ENCODE data around the gene LSM3.

The LSM3 gene

DNA sequence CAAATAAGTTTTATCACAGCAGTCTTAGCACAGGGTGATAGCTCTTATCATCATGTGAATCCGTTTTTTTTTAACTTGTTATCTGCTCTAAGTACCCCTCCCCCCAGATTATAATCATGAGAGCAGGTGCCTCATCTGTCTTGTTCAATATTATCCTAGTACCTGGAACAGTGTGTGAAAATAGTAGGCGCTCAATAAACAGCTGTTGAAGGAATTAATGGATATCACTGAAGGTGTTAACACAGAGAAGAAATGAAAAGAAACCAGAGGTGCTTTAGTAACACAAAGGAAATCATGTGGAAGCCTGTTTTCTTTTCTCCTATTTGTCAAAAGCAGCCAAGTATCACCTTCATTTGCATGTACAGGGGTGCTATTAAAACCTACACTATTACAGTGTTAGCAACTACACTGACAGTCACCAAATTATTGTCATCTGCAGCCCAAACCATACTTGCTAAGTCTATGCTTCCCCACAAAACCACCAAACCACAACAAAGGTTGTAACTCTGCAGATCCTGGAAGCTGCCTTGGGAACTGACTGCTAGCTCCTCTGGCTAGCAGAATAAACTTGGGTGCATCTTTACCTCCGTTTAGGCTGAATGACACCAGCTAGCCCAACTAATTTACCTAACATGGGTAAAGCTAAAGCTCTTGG, 3.1 kb upstream of the LSM3 start:
- Mint-ChIP-seq H3K9me3 (no peaks in the 10 kb centered on the region), H3K4me1 (peaks cover 43% of the 10 kb centered on the region), H3K27me3 (ENCODE audit: low read depth) (no peaks in the 10 kb centered on the region), H3K27ac (no peak overlapping the region), H3K4me3 (peak overlapping the region; percentile 33 to 69 (median 51)), H3K36me3 (ENCODE audit: low read depth) (peaks cover 25% of the 10 kb centered on the region)
- TF ChIP-seq, protein P1, sequence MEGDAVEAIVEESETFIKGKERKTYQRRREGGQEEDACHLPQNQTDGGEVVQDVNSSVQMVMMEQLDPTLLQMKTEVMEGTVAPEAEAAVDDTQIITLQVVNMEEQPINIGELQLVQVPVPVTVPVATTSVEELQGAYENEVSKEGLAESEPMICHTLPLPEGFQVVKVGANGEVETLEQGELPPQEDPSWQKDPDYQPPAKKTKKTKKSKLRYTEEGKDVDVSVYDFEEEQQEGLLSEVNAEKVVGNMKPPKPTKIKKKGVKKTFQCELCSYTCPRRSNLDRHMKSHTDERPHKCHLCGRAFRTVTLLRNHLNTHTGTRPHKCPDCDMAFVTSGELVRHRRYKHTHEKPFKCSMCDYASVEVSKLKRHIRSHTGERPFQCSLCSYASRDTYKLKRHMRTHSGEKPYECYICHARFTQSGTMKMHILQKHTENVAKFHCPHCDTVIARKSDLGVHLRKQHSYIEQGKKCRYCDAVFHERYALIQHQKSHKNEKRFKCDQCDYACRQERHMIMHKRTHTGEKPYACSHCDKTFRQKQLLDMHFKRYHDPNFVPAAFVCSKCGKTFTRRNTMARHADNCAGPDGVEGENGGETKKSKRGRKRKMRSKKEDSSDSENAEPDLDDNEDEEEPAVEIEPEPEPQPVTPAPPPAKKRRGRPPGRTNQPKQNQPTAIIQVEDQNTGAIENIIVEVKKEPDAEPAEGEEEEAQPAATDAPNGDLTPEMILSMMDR (IDR thresholded peaks at IDR 0.05; ENCODE audit: unreplicated experiment in 3 of 3): no peak

DNA sequence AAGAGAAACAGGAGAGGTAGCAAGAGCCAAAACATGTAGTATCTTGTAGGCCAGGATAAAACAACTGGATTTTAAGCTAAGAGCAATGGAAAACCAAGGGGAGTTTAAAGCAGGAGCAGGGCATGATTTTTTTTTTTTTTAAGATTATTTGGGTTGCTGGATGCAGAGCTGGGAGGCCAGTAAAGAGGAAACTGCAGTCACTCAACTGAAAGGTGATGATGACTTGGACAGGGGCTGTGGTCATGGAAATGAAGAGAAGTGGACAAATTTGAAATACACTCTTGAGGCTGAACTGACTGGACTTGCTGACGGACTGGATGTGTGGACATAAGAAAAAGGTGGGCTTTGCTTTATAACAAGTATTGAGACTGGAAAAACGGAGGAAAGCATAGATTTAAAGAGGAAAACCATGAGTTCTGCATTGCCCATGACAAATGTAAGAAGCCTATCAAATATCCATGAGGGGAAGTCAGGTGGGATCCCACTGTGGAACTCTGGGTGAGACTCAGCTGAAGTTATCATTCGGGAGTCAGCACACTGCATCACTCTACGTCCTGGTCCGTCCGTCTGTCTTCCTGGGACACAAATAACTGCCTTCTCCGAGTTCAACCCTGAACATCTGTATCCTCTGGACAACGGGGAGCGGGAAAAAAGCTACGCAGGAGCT, 904 bp upstream of the LSM3 start:
- peaks cover 43% of the 10 kb centered on the region for H3K4me1 Mint-ChIP-seq
- no peaks in the 10 kb centered on the region for H3K27me3 Mint-ChIP-seq (ENCODE audit: low read depth)
- peak overlapping the region; percentile 85 to 98 (median 91) for H3K27ac Mint-ChIP-seq
- peak overlapping the region; percentile 92 to 99 (median 92) for H3K4me3 Mint-ChIP-seq
- TF ChIP-seq, protein P1 (IDR thresholded peaks at IDR 0.05; ENCODE audit: unreplicated experiment in 3 of 3): no peak
- no peaks in the 10 kb centered on the region for H3K9me3 Mint-ChIP-seq
- peaks cover 18% of the 10 kb centered on the region for H3K36me3 Mint-ChIP-seq (ENCODE audit: low read depth)

DNA sequence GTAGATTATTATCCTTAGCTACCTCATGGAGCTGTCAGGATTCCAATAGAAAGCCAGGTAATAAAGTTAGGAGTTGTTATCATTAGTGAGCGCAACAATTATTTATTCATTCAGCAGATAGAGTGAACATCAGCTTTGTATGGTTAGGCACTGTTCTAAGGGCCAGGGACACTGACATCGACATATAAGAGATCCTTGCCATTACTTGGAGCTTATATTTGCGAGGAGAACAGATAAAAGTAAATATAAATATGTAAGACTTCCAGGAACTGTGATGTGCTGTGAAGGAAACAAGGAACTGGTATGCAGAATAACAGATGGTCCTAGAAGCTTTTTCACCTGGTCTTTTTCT, 473 bp downstream of the LSM3 start:
- Mint-ChIP-seq H3K4me3 (peak overlapping the region; percentile 92 to 99 (median 92)), H3K27ac (peak overlapping the region; percentile 91 to 98 (median 94)), H3K27me3 (ENCODE audit: low read depth) (no peaks in the 10 kb centered on the region), H3K9me3 (no peaks in the 10 kb centered on the region), H3K36me3 (ENCODE audit: low read depth) (peaks cover 26% of the 10 kb centered on the region), H3K4me1 (peaks cover 43% of the 10 kb centered on the region)
- TF ChIP-seq, protein P1 (IDR thresholded peaks at IDR 0.05; ENCODE audit: unreplicated experiment in 3 of 3): no peak

DNA sequence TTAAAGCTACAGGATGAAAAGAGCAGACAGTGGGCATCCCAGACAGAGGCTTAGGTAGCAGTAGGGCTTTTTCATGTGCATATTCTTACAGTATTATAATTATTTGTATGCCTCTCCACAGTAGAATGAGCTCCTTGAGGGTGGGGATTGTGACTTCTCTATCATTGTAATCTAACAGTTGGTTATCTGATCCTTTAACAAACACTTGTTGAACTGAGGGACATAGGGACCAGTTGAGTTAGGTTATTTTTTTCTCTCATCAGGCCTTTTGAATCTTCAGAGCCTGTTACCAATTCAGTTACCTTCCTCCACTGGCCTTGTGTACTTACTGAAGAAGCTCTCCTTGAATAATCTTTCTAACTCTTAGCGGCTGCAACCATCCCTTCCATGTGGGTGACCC, 1.2 kb downstream of the LSM3 start:
- Mint-ChIP-seq H3K4me1 (peaks cover 43% of the 10 kb centered on the region), H3K27me3 (ENCODE audit: low read depth) (no peaks in the 10 kb centered on the region), H3K4me3 (peak overlapping the region; percentile 92 to 99 (median 92)), H3K27ac (peak overlapping the region in 2 of 3 experiments; percentile 16 to 56), H3K36me3 (ENCODE audit: low read depth) (peaks cover 27% of the 10 kb centered on the region), H3K9me3 (no peaks in the 10 kb centered on the region)
- TF ChIP-seq, protein P1 (IDR thresholded peaks at IDR 0.05; ENCODE audit: unreplicated experiment in 3 of 3): no peak

DNA sequence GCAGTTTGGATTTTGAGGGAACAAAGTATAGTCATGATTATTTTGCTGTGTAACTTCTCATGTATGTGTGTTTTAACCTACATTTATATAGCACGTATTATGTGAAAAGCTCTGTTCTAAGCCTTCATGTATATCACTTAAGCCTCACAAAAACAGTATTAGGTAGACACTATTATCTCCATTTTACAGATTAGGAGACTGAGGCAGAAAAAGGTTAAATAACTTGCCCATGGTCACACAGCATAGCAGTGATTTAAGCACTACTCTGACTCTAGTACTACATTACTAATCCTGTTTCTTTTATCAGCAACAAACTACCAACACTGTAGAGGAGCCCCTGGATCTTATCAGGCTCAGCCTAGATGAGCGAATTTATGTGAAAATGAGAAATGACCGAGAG, 2.6 kb downstream of the LSM3 start:
- peaks cover 30% of the 10 kb centered on the region for H3K4me1 Mint-ChIP-seq
- no peak overlapping the region for H3K27ac Mint-ChIP-seq
- peak overlapping the region; percentile 46 to 64 (median 59) for H3K4me3 Mint-ChIP-seq
- peaks cover 33% of the 10 kb centered on the region for H3K36me3 Mint-ChIP-seq (ENCODE audit: low read depth)
- H3K9me3 Mint-ChIP-seq: no peaks in the 10 kb centered on the region
- H3K27me3 Mint-ChIP-seq (ENCODE audit: low read depth): no peaks in the 10 kb centered on the region
- TF ChIP-seq, protein P1 (IDR thresholded peaks at IDR 0.05; ENCODE audit: unreplicated experiment in 3 of 3): no peak

All from nephron (organoid).